NK-92 (cell line): ENCODE results near the gene MAP4K4.

Experiments used
- DNase-seq: peaks from one replicate; lab custom pipeline; 2025; ENCODE audit not compliant: unreplicated experiment; lab: John Stamatoyannopoulos, UW

The MAP4K4 gene

GRCh38 chr2:101692041-101692440 is 5.5 kb upstream of the MAP4K4 start:
- DNase-seq = no peak

- DNase-seq = no peak
Observed at GRCh38 chr2:101692766-101693165, 4.7 kb upstream of the MAP4K4 start.

- DNase-seq = no peak
Observed at GRCh38 chr2:101693991-101694588, 3.4 kb upstream of the MAP4K4 start.

- no peak for DNase-seq
Observed at GRCh38 chr2:101696272-101697123, 1.0 kb upstream of the MAP4K4 start.

GRCh38 chr2:101698014-101698843 is 722 bp downstream of the MAP4K4 start:
- DNase-seq = no peak

GRCh38 chr2:101698844-101699754 is 1.6 kb downstream of the MAP4K4 start:
- no peak for DNase-seq

- DNase-seq = no peak
Observed at GRCh38 chr2:101699755-101700461, 2.4 kb downstream of the MAP4K4 start.

GRCh38 chr2:101704046-101704466 is 6.5 kb downstream of the MAP4K4 start:
- DNase-seq = no peak

GRCh38 chr2:101704816-101705578 is 7.5 kb downstream of the MAP4K4 start:
- DNase-seq = no peak

GRCh38 chr2:101706121-101706818 is 8.8 kb downstream of the MAP4K4 start:
- no peak for DNase-seq

- DNase-seq = no peak
Observed at GRCh38 chr2:101706819-101707177, 9.3 kb downstream of the MAP4K4 start.

- DNase-seq = no peak
Observed at GRCh38 chr2:101710036-101710435, 12.5 kb downstream of the MAP4K4 start.

- no peak for DNase-seq
Observed at GRCh38 chr2:101710471-101711318, 13.2 kb downstream of the MAP4K4 start.

- DNase-seq = no peak
Observed at GRCh38 chr2:101714118-101714517, 16.6 kb downstream of the MAP4K4 start.

- DNase-seq = no peak
Observed at GRCh38 chr2:101717071-101717845, 19.8 kb downstream of the MAP4K4 start.

- DNase-seq = no peak
Observed at GRCh38 chr2:101718479-101718878, 21.0 kb downstream of the MAP4K4 start.

GRCh38 chr2:101718993-101719571 is 21.6 kb downstream of the MAP4K4 start:
- no peak for DNase-seq
